ENCODE measurements around the gene ARHGAP15.

ARHGAP15 gene

GRCh38 chr2:143433251-143433650, 304.0 kb downstream of the ARHGAP15 start:
- Histone ChIP-seq H3K4me3 (replicated peaks; ENCODE audit: insufficient read depth, low read length) (no peak overlapping the region), H3K27me3 (ENCODE audit: insufficient read depth, poor library complexity, severe bottlenecking) (no peaks in the 10 kb centered on the region), H3K27ac (replicated peaks) (no peak overlapping the region)
- no peak for TF ChIP-seq POLR2AphosphoS5 (IDR thresholded peaks at IDR 0.05; ENCODE audit: low read depth)
- no peak for TF ChIP-seq REST (IDR thresholded peaks at IDR 0.05; ENCODE audit: insufficient replicate concordance, low read depth)
- TF ChIP-seq GABPA (IDR thresholded peaks at IDR 0.05; ENCODE audit: low read depth) = no peak
- TF ChIP-seq, protein P1, sequence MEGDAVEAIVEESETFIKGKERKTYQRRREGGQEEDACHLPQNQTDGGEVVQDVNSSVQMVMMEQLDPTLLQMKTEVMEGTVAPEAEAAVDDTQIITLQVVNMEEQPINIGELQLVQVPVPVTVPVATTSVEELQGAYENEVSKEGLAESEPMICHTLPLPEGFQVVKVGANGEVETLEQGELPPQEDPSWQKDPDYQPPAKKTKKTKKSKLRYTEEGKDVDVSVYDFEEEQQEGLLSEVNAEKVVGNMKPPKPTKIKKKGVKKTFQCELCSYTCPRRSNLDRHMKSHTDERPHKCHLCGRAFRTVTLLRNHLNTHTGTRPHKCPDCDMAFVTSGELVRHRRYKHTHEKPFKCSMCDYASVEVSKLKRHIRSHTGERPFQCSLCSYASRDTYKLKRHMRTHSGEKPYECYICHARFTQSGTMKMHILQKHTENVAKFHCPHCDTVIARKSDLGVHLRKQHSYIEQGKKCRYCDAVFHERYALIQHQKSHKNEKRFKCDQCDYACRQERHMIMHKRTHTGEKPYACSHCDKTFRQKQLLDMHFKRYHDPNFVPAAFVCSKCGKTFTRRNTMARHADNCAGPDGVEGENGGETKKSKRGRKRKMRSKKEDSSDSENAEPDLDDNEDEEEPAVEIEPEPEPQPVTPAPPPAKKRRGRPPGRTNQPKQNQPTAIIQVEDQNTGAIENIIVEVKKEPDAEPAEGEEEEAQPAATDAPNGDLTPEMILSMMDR (IDR thresholded peaks at IDR 0.05; ENCODE audit: insufficient read depth, low read length) = no peak
- TF ChIP-seq SPI1 (IDR thresholded peaks at IDR 0.05; ENCODE audit: borderline replicate concordance, low read depth) = no peak
- DNase-seq (ENCODE audit: low read depth in 1 of 2, low spot score in 1 of 2) = no peak

DNA sequence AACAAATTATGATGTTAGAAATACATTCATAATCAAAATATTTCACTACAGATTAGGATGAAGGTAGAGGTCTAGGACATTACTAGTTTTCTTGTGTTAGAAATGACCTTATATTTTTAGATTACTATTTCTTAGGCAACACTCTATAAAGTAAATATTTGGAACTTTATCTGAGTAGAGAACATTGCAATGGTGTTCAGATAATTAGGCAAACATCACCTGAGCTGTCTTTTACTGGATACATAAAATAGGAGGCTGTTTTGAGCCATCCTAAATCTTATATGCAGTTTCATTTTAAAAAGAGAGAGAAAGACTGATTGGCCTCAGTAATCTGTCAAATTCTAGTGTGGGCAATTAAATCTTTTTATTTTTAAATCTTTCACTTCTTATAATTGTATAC, 304.6 kb downstream of the ARHGAP15 start:
- DNase-seq (ENCODE audit: low read depth in 1 of 2, low spot score in 1 of 2) = no peak
- Histone ChIP-seq H3K27ac (replicated peaks) (no peak overlapping the region), H3K27me3 (ENCODE audit: insufficient read depth, poor library complexity, severe bottlenecking) (no peaks in the 10 kb centered on the region), H3K4me3 (replicated peaks; ENCODE audit: insufficient read depth, low read length) (no peak overlapping the region)
- TF ChIP-seq, protein P1 (IDR thresholded peaks at IDR 0.05; ENCODE audit: insufficient read depth, low read length) = no peak
- TF ChIP-seq SPI1 (IDR thresholded peaks at IDR 0.05; ENCODE audit: borderline replicate concordance, low read depth) (no peak), REST (IDR thresholded peaks at IDR 0.05; ENCODE audit: insufficient replicate concordance, low read depth) (no peak), POLR2AphosphoS5 (IDR thresholded peaks at IDR 0.05; ENCODE audit: low read depth) (no peak), GABPA (IDR thresholded peaks at IDR 0.05; ENCODE audit: low read depth) (no peak)

DNA sequence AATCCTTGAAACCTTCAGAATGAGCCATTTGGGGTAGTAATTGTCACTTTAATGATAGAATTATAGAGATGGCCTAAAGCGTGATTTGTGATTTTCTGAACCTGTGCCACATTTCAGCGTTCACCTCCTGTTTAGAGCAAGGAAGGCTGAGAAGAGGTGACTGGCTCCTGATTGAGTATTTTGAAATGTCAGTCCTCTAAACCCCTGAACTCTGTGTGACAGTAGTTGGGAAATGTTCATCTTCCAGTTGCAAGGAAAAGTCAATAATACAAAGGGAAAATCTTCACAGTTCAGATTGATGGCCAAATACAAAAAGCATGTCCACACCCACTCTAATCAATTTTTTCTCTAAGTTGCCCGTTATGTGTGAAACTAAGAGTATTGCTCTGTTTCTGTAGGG, 305.2 kb downstream of the ARHGAP15 start:
- H3K4me3 ChIP-seq (replicated peaks; ENCODE audit: insufficient read depth, low read length) = no peak overlapping the region
- H3K27ac ChIP-seq (replicated peaks) = no peak overlapping the region
- H3K27me3 ChIP-seq (ENCODE audit: insufficient read depth, poor library complexity, severe bottlenecking) = no peaks in the 10 kb centered on the region
- TF ChIP-seq GABPA (IDR thresholded peaks at IDR 0.05; ENCODE audit: low read depth) = no peak
- TF ChIP-seq POLR2AphosphoS5 (IDR thresholded peaks at IDR 0.05; ENCODE audit: low read depth) = no peak
- TF ChIP-seq REST (IDR thresholded peaks at IDR 0.05; ENCODE audit: insufficient replicate concordance, low read depth) = no peak
- TF ChIP-seq, protein P1 (IDR thresholded peaks at IDR 0.05; ENCODE audit: insufficient read depth, low read length) = no peak
- TF ChIP-seq SPI1 (IDR thresholded peaks at IDR 0.05; ENCODE audit: borderline replicate concordance, low read depth) = no peak
- no peak for DNase-seq (ENCODE audit: low read depth in 1 of 2, low spot score in 1 of 2)

Data from HL-60 (cell line).